DOHH2 (cell line): ENCODE results near the gene TANC2.

Source experiments
- EZH2phosphoT487 ChIP-seq: fragments of 200-600 bp; sonication (generic); IDR thresholded peaks from 2 replicates; pipeline ENCODE4 v1.6.1; 2017; ENCODE audit warnings: borderline replicate concordance, mild to moderate bottlenecking, antibody characterized with exemption, low read length, moderate library complexity, mixed read lengths
- TF ChIP-seq, protein P1 (sequence below): fragments of 200-600 bp; sonication (generic); IDR thresholded peaks from one replicate; pipeline ENCODE4 v1.5.1; 2014; ENCODE audit warnings: antibody characterized with exemption, mild to moderate bottlenecking, low read depth, low read length; ENCODE audit not compliant: poor library complexity, severe bottlenecking

DNA sequence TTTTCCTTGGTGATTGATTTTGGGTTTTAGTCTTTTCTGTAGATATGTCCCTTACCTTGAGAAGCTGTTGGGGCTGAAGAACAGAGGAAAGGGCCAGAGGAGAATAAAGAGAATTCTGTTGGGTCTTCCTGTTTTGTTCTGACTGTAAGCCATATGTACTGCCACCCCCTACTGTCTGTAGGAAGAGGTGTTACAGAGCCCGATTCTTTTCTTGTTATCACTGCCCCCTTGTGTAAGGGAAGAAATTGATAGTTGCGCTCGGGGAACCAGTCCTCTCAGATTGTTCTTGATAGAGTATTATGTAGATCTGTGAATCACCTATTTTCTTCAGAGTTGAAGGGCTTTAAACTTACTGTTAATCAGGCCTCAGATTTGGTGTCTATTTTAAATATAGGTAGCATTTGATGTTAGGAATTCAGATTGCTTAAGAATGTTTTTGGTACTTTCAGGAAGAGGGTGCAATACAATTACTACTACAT is 2.4 kb downstream of the TANC2 start:
- TF ChIP-seq, protein P1, sequence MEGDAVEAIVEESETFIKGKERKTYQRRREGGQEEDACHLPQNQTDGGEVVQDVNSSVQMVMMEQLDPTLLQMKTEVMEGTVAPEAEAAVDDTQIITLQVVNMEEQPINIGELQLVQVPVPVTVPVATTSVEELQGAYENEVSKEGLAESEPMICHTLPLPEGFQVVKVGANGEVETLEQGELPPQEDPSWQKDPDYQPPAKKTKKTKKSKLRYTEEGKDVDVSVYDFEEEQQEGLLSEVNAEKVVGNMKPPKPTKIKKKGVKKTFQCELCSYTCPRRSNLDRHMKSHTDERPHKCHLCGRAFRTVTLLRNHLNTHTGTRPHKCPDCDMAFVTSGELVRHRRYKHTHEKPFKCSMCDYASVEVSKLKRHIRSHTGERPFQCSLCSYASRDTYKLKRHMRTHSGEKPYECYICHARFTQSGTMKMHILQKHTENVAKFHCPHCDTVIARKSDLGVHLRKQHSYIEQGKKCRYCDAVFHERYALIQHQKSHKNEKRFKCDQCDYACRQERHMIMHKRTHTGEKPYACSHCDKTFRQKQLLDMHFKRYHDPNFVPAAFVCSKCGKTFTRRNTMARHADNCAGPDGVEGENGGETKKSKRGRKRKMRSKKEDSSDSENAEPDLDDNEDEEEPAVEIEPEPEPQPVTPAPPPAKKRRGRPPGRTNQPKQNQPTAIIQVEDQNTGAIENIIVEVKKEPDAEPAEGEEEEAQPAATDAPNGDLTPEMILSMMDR, result peak; percentile 89
- no peak for TF ChIP-seq EZH2phosphoT487
